ENCODE measurements around the gene CD70.

Gene CD70

GRCh38 chr19:6577476-6578125, 13.3 kb downstream of the CD70 start:
- Histone ChIP-seq H3K4me1 (ENCODE audit: low read depth, poor library complexity, severe bottlenecking) (no peaks in the 10 kb centered on the region), H3K27me3 (ENCODE audit: insufficient read depth, low read depth) (no peaks in the 10 kb centered on the region), H4K20me1 (ENCODE audit: insufficient read depth) (no peaks in the 10 kb centered on the region), H2AFZ (ENCODE audit: low read depth) (no peak overlapping the region), H3K9ac (no peak overlapping the region), H3K4me2 (no peak overlapping the region), H3K79me2 (ENCODE audit: insufficient read depth, low read depth) (no peaks in the 10 kb centered on the region), H3K36me3 (ENCODE audit: insufficient read depth) (no peaks in the 10 kb centered on the region), H3K27ac (no peak overlapping the region), H3K4me3 (IDR thresholded peaks at IDR 0.05; ENCODE audit: insufficient read depth, low read depth, low read length) (no peak overlapping the region)
- no peak for TF ChIP-seq CTCF (conservative IDR thresholded peaks at IDR 0.05; ENCODE audit: low read depth, low read length)

GRCh38 chr19:6576869-6577475, 14.0 kb downstream of the CD70 start:
- Histone ChIP-seq H3K4me3 (IDR thresholded peaks at IDR 0.05; ENCODE audit: insufficient read depth, low read depth, low read length) (no peak overlapping the region), H2AFZ (ENCODE audit: low read depth) (no peak overlapping the region), H3K9ac (no peak overlapping the region)

GRCh38 chr19:6573350-6573749, 17.6 kb downstream of the CD70 start:
- Histone ChIP-seq H3K27ac (no peak overlapping the region), H3K36me3 (ENCODE audit: insufficient read depth) (no peaks in the 10 kb centered on the region), H3K4me1 (ENCODE audit: low read depth, poor library complexity, severe bottlenecking) (no peaks in the 10 kb centered on the region), H2AFZ (ENCODE audit: low read depth) (no peak overlapping the region), H3K4me3 (IDR thresholded peaks at IDR 0.05; ENCODE audit: insufficient read depth, low read depth, low read length) (no peak overlapping the region), H3K9ac (no peak overlapping the region), H3K79me2 (ENCODE audit: insufficient read depth, low read depth) (no peaks in the 10 kb centered on the region), H3K4me2 (no peak overlapping the region), H4K20me1 (ENCODE audit: insufficient read depth) (no peaks in the 10 kb centered on the region), H3K27me3 (ENCODE audit: insufficient read depth, low read depth) (no peaks in the 10 kb centered on the region)
- no peak for TF ChIP-seq CTCF (conservative IDR thresholded peaks at IDR 0.05; ENCODE audit: low read depth, low read length)

More at GRCh38 chr19:6576869-6577475, 14.0 kb downstream of the CD70 start:
- Histone ChIP-seq H3K27ac (no peak overlapping the region), H3K36me3 (ENCODE audit: insufficient read depth) (no peaks in the 10 kb centered on the region), H3K27me3 (ENCODE audit: insufficient read depth, low read depth) (no peaks in the 10 kb centered on the region), H3K4me2 (no peak overlapping the region), H3K4me1 (ENCODE audit: low read depth, poor library complexity, severe bottlenecking) (no peaks in the 10 kb centered on the region), H4K20me1 (ENCODE audit: insufficient read depth) (no peaks in the 10 kb centered on the region), H3K79me2 (ENCODE audit: insufficient read depth, low read depth) (no peaks in the 10 kb centered on the region)
- no peak for TF ChIP-seq CTCF (conservative IDR thresholded peaks at IDR 0.05; ENCODE audit: low read depth, low read length)

GRCh38 chr19:6572217-6572616, 18.7 kb downstream of the CD70 start:
- Histone ChIP-seq H4K20me1 (ENCODE audit: insufficient read depth) (no peaks in the 10 kb centered on the region), H3K27me3 (ENCODE audit: insufficient read depth, low read depth) (no peaks in the 10 kb centered on the region), H3K4me2 (no peak overlapping the region), H3K4me1 (ENCODE audit: low read depth, poor library complexity, severe bottlenecking) (no peaks in the 10 kb centered on the region), H3K9ac (no peak overlapping the region), H3K27ac (no peak overlapping the region), H3K4me3 (IDR thresholded peaks at IDR 0.05; ENCODE audit: insufficient read depth, low read depth, low read length) (no peak overlapping the region), H2AFZ (ENCODE audit: low read depth) (no peak overlapping the region), H3K36me3 (ENCODE audit: insufficient read depth) (no peaks in the 10 kb centered on the region), H3K79me2 (ENCODE audit: insufficient read depth, low read depth) (no peaks in the 10 kb centered on the region)
- no peak for TF ChIP-seq CTCF (conservative IDR thresholded peaks at IDR 0.05; ENCODE audit: low read depth, low read length)
